ENCODE results near the gene IYD.

The IYD gene

GRCh38 chr6:150352321-150353296, 16.2 kb upstream of the IYD start:
- Mint-ChIP-seq H3K4me3 (no peak overlapping the region), H3K36me3 (ENCODE audit: low read depth) (no peaks in the 10 kb centered on the region)

GRCh38 chr6:150353445-150353844, 15.4 kb upstream of the IYD start:
- Mint-ChIP-seq H3K4me1 (peaks cover 18% of the 10 kb centered on the region), H3K27ac (no peak overlapping the region), H3K36me3 (ENCODE audit: low read depth) (no peaks in the 10 kb centered on the region), H3K4me3 (no peak overlapping the region), H3K27me3 (ENCODE audit: low read depth) (peaks cover 4% of the 10 kb centered on the region), H3K9me3 (peaks cover 2% of the 10 kb centered on the region)
- TF ChIP-seq CTCF (IDR thresholded peaks at IDR 0.05; ENCODE audit: unreplicated experiment in 3 of 3) = no peak

More at GRCh38 chr6:150352321-150353296, 16.2 kb upstream of the IYD start:
- Mint-ChIP-seq H3K27me3 (ENCODE audit: low read depth) (peaks cover 2% of the 10 kb centered on the region), H3K9me3 (peaks cover 2% of the 10 kb centered on the region), H3K4me1 (peaks cover 18% of the 10 kb centered on the region), H3K27ac (peak overlapping the region; percentile 37 to 54 (median 53))
- no peak for TF ChIP-seq CTCF (IDR thresholded peaks at IDR 0.05; ENCODE audit: unreplicated experiment in 3 of 3)

GRCh38 chr6:150354754-150355571, 13.8 kb upstream of the IYD start:
- Mint-ChIP-seq H3K36me3 (ENCODE audit: low read depth) (no peaks in the 10 kb centered on the region), H3K9me3 (peaks cover 2% of the 10 kb centered on the region), H3K4me1 (peaks cover 18% of the 10 kb centered on the region), H3K27me3 (ENCODE audit: low read depth) (peaks cover 4% of the 10 kb centered on the region), H3K27ac (peak overlapping the region; percentile 88 to 95 (median 93)), H3K4me3 (peak overlapping the region in 1 of 3 experiments; percentile 1)
- TF ChIP-seq CTCF (IDR thresholded peaks at IDR 0.05; ENCODE audit: unreplicated experiment in 3 of 3) = no peak

- TF ChIP-seq CTCF (IDR thresholded peaks at IDR 0.05; ENCODE audit: unreplicated experiment in 3 of 3) = no peak
- H3K27me3 Mint-ChIP-seq (ENCODE audit: low read depth) = peaks cover 4% of the 10 kb centered on the region
- H3K4me1 Mint-ChIP-seq = peaks cover 18% of the 10 kb centered on the region
- peaks cover 2% of the 10 kb centered on the region for H3K9me3 Mint-ChIP-seq
- H3K36me3 Mint-ChIP-seq (ENCODE audit: low read depth) = no peaks in the 10 kb centered on the region
- no peak overlapping the region for H3K4me3 Mint-ChIP-seq
- H3K27ac Mint-ChIP-seq = peak overlapping the region in 1 of 3 experiments; percentile 95
These were observed 12.9 kb upstream of the IYD start for GRCh38 chr6:150355932-150356331.

DNA sequence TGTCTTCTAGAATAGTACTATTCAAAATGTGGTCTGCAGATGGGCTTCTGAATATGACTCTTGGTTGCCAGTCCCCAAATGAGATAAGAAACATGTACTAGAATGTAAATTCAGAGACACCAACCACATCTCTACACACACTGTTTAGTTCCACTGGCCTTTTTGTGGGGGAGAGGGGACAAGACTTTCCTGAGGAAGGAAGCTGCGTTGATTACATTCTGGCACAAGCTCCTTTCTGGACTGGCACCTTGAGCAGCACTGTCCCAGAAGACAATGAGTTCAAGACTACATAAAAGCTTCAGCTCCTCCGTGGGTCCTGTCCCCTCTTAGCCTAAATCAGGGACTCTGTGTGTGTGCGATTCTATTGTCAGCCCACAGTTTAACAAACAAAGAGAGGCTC, 6.9 kb upstream of the IYD start:
- TF ChIP-seq CTCF (IDR thresholded peaks at IDR 0.05; ENCODE audit: unreplicated experiment in 3 of 3) = no peak
- no peaks in the 10 kb centered on the region for H3K36me3 Mint-ChIP-seq (ENCODE audit: low read depth)
- no peak overlapping the region for H3K27ac Mint-ChIP-seq
- no peaks in the 10 kb centered on the region for H3K9me3 Mint-ChIP-seq
- H3K27me3 Mint-ChIP-seq (ENCODE audit: low read depth) = peaks cover 12% of the 10 kb centered on the region
- peaks cover 18% of the 10 kb centered on the region for H3K4me1 Mint-ChIP-seq
- no peak overlapping the region for H3K4me3 Mint-ChIP-seq
